Measurements from ENCODE around the gene DCDC1. TPM values are rescaled to one million over a fixed set of nuclear protein-coding genes. Genes with fewer than 3 reads are reported as not detected.

The DCDC1 gene
- total RNA-seq, 5 donors from 2014 or later (not counting 1 experiment from before 2014, with no cell fraction given): 0.09 to 1.0 (median 0.22) TPM; not detected in 1

DNA sequence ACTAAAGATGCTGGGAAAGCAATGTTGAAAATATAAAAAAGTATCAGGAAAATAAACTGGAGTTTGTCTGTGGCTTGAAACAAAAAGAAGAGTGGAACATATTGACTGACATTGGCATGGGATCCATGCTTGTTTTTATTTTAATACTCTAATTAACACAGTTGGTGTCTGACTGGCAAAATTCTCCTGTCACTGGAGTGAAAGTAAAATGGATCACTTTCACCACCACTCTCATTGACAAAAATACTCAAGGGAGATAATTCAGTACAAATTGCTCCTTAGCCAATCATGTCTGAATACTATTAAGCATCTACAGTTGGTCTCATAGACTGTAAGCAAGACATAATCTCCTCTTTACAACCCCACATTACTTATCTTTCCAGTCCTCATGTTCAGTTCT, 101.8 kb downstream of the DCDC1 start:
- H3K4me1 ChIP-seq (ENCODE audit: control insufficient read depth in 1 of 2, extremely low read depth in 1 of 2, insufficient read depth in 2 of 2, low read length in 2 of 2): no peaks in the 10 kb centered on the region
- DNase-seq (no peak), ATAC-seq (replicated peaks in 1 of 4) (no peak)
- H3K36me3 Mint-ChIP-seq: no peaks in the 10 kb centered on the region
- ChIA-PET CTCF (no interaction called here), POLR2A (no interaction called here)
- H3K4me3 ChIP-seq (ENCODE audit: control insufficient read depth in 1 of 2, extremely low read depth in 1 of 2, low read length in 1 of 2): no peak overlapping the region
- H3K4me1 Mint-ChIP-seq: no peaks in the 10 kb centered on the region
- H3K27ac ChIP-seq (ENCODE audit: low read length): no peak overlapping the region
- no peak overlapping the region for H3K27ac Mint-ChIP-seq
- peaks cover 6 to 12% (median 11%) of the 10 kb centered on the region in 3 donors for H3K9me3 Mint-ChIP-seq
- no peaks in the 10 kb centered on the region for H3K9me3 ChIP-seq
- no peak overlapping the region for H3K4me3 Mint-ChIP-seq
- H3K27me3 Mint-ChIP-seq: peaks cover 0 to 10% of the 10 kb centered on the region in 2 donors
- H3K36me3 ChIP-seq (ENCODE audit: control insufficient read depth in 2 of 2, extremely low read depth in 1 of 2, insufficient read depth in 1 of 2, low read length in 1 of 2): no peaks in the 10 kb centered on the region
- no peaks in the 10 kb centered on the region for H3K27me3 ChIP-seq (replicated peaks in 1 of 2; ENCODE audit: control insufficient read depth in 2 of 2, extremely low read depth in 1 of 2, insufficient read depth in 2 of 2, low read length in 1 of 2)

GRCh38 chr11:31264834-31265233, 104.7 kb downstream of the DCDC1 start:
- Mint-ChIP-seq H3K27ac (no peak overlapping the region), H3K4me3 (no peak overlapping the region), H3K9me3 (no peaks in the 10 kb centered on the region), H3K36me3 (no peaks in the 10 kb centered on the region), H3K4me1 (no peaks in the 10 kb centered on the region), H3K27me3 (peaks cover 0 to 8% of the 10 kb centered on the region in 2 donors)
- H3K4me3 ChIP-seq (ENCODE audit: control insufficient read depth in 1 of 2, extremely low read depth in 1 of 2, low read length in 1 of 2): no peak overlapping the region
- DNase-seq: no peak
- CTCF ChIA-PET: no interaction called here
- H3K36me3 ChIP-seq (ENCODE audit: control insufficient read depth in 2 of 2, extremely low read depth in 1 of 2, insufficient read depth in 1 of 2, low read length in 1 of 2): no peaks in the 10 kb centered on the region
- ATAC-seq (replicated peaks in 1 of 4): no peak
- no peak overlapping the region for H3K27ac ChIP-seq (ENCODE audit: low read length)
- POLR2A ChIA-PET: no interaction called here
- H3K4me1 ChIP-seq (ENCODE audit: control insufficient read depth in 1 of 2, extremely low read depth in 1 of 2, insufficient read depth in 2 of 2, low read length in 2 of 2): no peaks in the 10 kb centered on the region
- no peaks in the 10 kb centered on the region for H3K27me3 ChIP-seq (replicated peaks in 1 of 2; ENCODE audit: control insufficient read depth in 2 of 2, extremely low read depth in 1 of 2, insufficient read depth in 2 of 2, low read length in 1 of 2)
- WGBS (ENCODE audit: insufficient coverage): no CpG with 5 or more reads among the region's 1 CpG
- no peaks in the 10 kb centered on the region for H3K9me3 ChIP-seq

- no peak overlapping the region for H3K27ac ChIP-seq (ENCODE audit: low read length)
- H3K4me3 ChIP-seq (ENCODE audit: control insufficient read depth in 1 of 2, extremely low read depth in 1 of 2, low read length in 1 of 2): no peak overlapping the region
- H3K27me3 ChIP-seq (replicated peaks in 1 of 2; ENCODE audit: control insufficient read depth in 2 of 2, extremely low read depth in 1 of 2, insufficient read depth in 2 of 2, low read length in 1 of 2): no peaks in the 10 kb centered on the region
- no peaks in the 10 kb centered on the region for H3K4me1 ChIP-seq (ENCODE audit: control insufficient read depth in 1 of 2, extremely low read depth in 1 of 2, insufficient read depth in 2 of 2, low read length in 2 of 2)
- no peaks in the 10 kb centered on the region for H3K9me3 ChIP-seq
- no peaks in the 10 kb centered on the region for H3K9me3 Mint-ChIP-seq
- no CpG with 5 or more reads among the region's 5 CpGs for WGBS (ENCODE audit: insufficient coverage)
- H3K27me3 Mint-ChIP-seq: peaks cover 0 to 8% of the 10 kb centered on the region in 2 donors
- ATAC-seq (replicated peaks in 1 of 4) (no peak), DNase-seq (no peak)
- CTCF ChIA-PET: no interaction called here
- no peaks in the 10 kb centered on the region for H3K36me3 ChIP-seq (ENCODE audit: control insufficient read depth in 2 of 2, extremely low read depth in 1 of 2, insufficient read depth in 1 of 2, low read length in 1 of 2)
- no peak overlapping the region for H3K4me3 Mint-ChIP-seq
- POLR2A ChIA-PET: no interaction called here
- no peaks in the 10 kb centered on the region for H3K4me1 Mint-ChIP-seq
- H3K27ac Mint-ChIP-seq: no peak overlapping the region
- no peaks in the 10 kb centered on the region for H3K36me3 Mint-ChIP-seq
Measured at GRCh38 chr11:31262761-31263160, 106.8 kb downstream of the DCDC1 start.

DNA sequence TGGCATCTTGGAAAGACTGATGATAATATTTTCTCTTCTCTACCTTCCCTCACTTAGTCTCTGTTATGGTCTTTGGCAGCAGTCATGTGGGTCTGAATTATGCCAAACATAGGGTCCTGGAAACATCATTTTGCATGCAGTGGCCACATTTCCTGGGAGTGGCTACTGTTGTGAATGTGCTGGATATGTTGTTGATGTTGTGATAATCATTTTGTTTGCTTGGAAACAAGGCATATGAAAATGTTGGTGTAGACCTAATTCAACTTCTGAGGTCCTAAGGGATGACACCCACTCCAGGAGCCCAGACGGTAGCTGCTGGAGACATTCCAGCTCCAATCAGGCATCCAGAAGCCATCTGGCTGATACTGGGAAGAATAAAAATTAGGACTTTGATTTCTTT, 109.7 kb downstream of the DCDC1 start:
- Histone ChIP-seq H3K4me3 (ENCODE audit: control insufficient read depth in 1 of 2, extremely low read depth in 1 of 2, low read length in 1 of 2) (no peak overlapping the region), H3K27me3 (replicated peaks in 1 of 2; ENCODE audit: control insufficient read depth in 2 of 2, extremely low read depth in 1 of 2, insufficient read depth in 2 of 2, low read length in 1 of 2) (no peaks in the 10 kb centered on the region), H3K9me3 (no peaks in the 10 kb centered on the region), H3K4me1 (ENCODE audit: control insufficient read depth in 1 of 2, extremely low read depth in 1 of 2, insufficient read depth in 2 of 2, low read length in 2 of 2) (no peaks in the 10 kb centered on the region), H3K27ac (ENCODE audit: low read length) (no peak overlapping the region), H3K36me3 (ENCODE audit: control insufficient read depth in 2 of 2, extremely low read depth in 1 of 2, insufficient read depth in 1 of 2, low read length in 1 of 2) (no peaks in the 10 kb centered on the region)
- H3K4me1 Mint-ChIP-seq: no peaks in the 10 kb centered on the region
- ATAC-seq (replicated peaks in 1 of 4) (no peak), DNase-seq (no peak)
- H3K4me3 Mint-ChIP-seq: no peak overlapping the region
- CTCF ChIA-PET: interaction anchor here in 1 of 2 donors (0.5 kb wide), 1 partner anchor 9 kb away, joined by 3 read pairs; no protein-coding TSS in a partner anchor
- no peaks in the 10 kb centered on the region for H3K9me3 Mint-ChIP-seq
- POLR2A ChIA-PET: interaction anchor here in 1 of 2 donors (0.7 kb wide), 1 partner anchor 119 kb away, joined by 4 read pairs; no protein-coding TSS in a partner anchor
- no peak overlapping the region for H3K27ac Mint-ChIP-seq
- H3K36me3 Mint-ChIP-seq: no peaks in the 10 kb centered on the region
- H3K27me3 Mint-ChIP-seq: peaks cover 0 to 15% of the 10 kb centered on the region in 2 donors
- WGBS (ENCODE audit: insufficient coverage): 100% methylated on average over 1 of the region's 1 CpG

DNA sequence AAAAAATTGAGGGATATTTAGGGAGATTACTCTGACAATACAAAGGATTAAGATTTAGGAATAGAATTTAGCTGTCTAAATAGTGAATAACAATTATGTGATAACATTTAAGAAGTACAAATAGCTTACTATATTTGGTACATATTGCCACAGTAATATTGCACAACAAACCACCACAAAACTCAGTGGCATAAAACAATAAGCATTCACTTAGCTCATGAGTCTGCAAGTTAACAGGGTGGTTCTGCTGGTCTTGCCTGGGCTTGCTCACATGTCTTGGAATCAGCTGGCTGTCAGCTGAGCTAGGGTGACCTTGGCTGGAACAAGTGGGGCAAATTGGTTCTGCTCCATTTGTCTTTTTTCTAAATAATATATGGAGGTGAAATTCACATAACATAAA, 115.1 kb downstream of the DCDC1 start:
- no peak overlapping the region for H3K4me3 Mint-ChIP-seq
- H3K27me3 ChIP-seq (replicated peaks in 1 of 2; ENCODE audit: control insufficient read depth in 2 of 2, extremely low read depth in 1 of 2, insufficient read depth in 2 of 2, low read length in 1 of 2): no peaks in the 10 kb centered on the region

DNA sequence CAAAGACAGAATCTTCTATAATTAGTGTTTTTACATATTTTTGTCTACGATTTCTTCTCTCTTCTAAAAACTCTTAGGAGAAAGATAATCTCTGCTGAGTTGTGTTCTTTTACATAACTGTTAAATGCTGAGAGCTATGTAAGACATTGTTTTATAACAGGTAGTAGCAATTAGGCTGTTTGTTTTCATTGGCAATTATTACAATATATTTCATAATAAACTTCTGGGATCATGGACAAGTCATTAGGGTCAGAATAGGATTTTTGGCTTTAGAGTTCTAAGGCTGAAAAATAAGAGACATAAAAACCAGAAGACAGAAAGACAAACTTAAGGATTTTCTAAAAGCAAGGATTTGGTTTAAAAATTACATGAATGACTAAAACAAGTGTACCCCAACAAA, 120.8 kb downstream of the DCDC1 start:
- Histone ChIP-seq H3K4me3 (ENCODE audit: control insufficient read depth in 1 of 2, extremely low read depth in 1 of 2, low read length in 1 of 2) (no peak overlapping the region), H3K9me3 (no peaks in the 10 kb centered on the region), H3K27ac (ENCODE audit: low read length) (no peak overlapping the region), H3K36me3 (ENCODE audit: control insufficient read depth in 2 of 2, extremely low read depth in 1 of 2, insufficient read depth in 1 of 2, low read length in 1 of 2) (no peaks in the 10 kb centered on the region), H3K4me1 (ENCODE audit: control insufficient read depth in 1 of 2, extremely low read depth in 1 of 2, insufficient read depth in 2 of 2, low read length in 2 of 2) (no peaks in the 10 kb centered on the region), H3K27me3 (replicated peaks in 1 of 2; ENCODE audit: control insufficient read depth in 2 of 2, extremely low read depth in 1 of 2, insufficient read depth in 2 of 2, low read length in 1 of 2) (no peaks in the 10 kb centered on the region)
- Mint-ChIP-seq H3K4me3 (no peak overlapping the region), H3K27me3 (peaks cover 0 to 11% of the 10 kb centered on the region in 2 donors), H3K36me3 (no peaks in the 10 kb centered on the region), H3K4me1 (no peaks in the 10 kb centered on the region), H3K9me3 (no peaks in the 10 kb centered on the region), H3K27ac (no peak overlapping the region)
- CTCF ChIA-PET: no interaction called here
- POLR2A ChIA-PET: no interaction called here
- no peak for ATAC-seq (replicated peaks in 1 of 4)
- DNase-seq: no peak
- WGBS (ENCODE audit: insufficient coverage): no CpG with 5 or more reads among the region's 1 CpG

More for the DNA sequence above, 115.1 kb downstream of the DCDC1 start:
- H3K9me3 Mint-ChIP-seq: no peaks in the 10 kb centered on the region
- no peak overlapping the region for H3K4me3 ChIP-seq (ENCODE audit: control insufficient read depth in 1 of 2, extremely low read depth in 1 of 2, low read length in 1 of 2)
- no peaks in the 10 kb centered on the region for H3K9me3 ChIP-seq
- H3K36me3 ChIP-seq (ENCODE audit: control insufficient read depth in 2 of 2, extremely low read depth in 1 of 2, insufficient read depth in 1 of 2, low read length in 1 of 2): no peaks in the 10 kb centered on the region
- ATAC-seq (replicated peaks in 1 of 4) (no peak), DNase-seq (no peak)
- H3K4me1 Mint-ChIP-seq: no peaks in the 10 kb centered on the region
- no peak overlapping the region for H3K27ac ChIP-seq (ENCODE audit: low read length)
- no peaks in the 10 kb centered on the region for H3K36me3 Mint-ChIP-seq
- H3K27ac Mint-ChIP-seq: no peak overlapping the region
- no peaks in the 10 kb centered on the region for H3K4me1 ChIP-seq (ENCODE audit: control insufficient read depth in 1 of 2, extremely low read depth in 1 of 2, insufficient read depth in 2 of 2, low read length in 2 of 2)
- CTCF ChIA-PET: no interaction called here
- H3K27me3 Mint-ChIP-seq: peaks cover 0 to 16% of the 10 kb centered on the region in 2 donors
- POLR2A ChIA-PET: no interaction called here

DNA sequence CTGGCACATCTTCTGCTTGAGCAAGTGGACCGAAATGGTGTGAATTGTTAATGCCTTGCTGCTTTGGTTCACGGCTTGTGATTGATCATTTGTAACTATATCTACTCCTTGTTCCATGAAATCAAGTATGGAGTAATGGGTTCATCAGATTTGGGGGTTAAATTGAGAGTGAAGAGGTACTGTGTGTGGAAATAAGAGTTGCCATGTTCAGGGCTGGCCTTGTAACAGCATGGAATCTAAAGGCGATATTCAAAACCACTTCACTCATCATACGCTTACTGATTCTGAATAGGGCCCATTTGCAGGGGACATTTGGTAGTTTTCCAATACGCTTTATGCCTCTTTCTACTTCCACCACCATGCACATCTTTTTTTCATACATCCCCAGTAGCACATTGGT, 122.2 kb downstream of the DCDC1 start:
- POLR2A ChIA-PET: no interaction called here
- Mint-ChIP-seq H3K27ac (no peak overlapping the region), H3K36me3 (no peaks in the 10 kb centered on the region), H3K27me3 (peaks cover 0 to 11% of the 10 kb centered on the region in 2 donors), H3K4me3 (no peak overlapping the region), H3K9me3 (no peaks in the 10 kb centered on the region), H3K4me1 (no peaks in the 10 kb centered on the region)
- no peak overlapping the region for H3K27ac ChIP-seq (ENCODE audit: low read length)
- ATAC-seq (replicated peaks in 1 of 4) (no peak), DNase-seq (no peak)
- CTCF ChIA-PET: no interaction called here
- H3K36me3 ChIP-seq (ENCODE audit: control insufficient read depth in 2 of 2, extremely low read depth in 1 of 2, insufficient read depth in 1 of 2, low read length in 1 of 2): no peaks in the 10 kb centered on the region
- no peak overlapping the region for H3K4me3 ChIP-seq (ENCODE audit: control insufficient read depth in 1 of 2, extremely low read depth in 1 of 2, low read length in 1 of 2)
- H3K27me3 ChIP-seq (replicated peaks in 1 of 2; ENCODE audit: control insufficient read depth in 2 of 2, extremely low read depth in 1 of 2, insufficient read depth in 2 of 2, low read length in 1 of 2): no peaks in the 10 kb centered on the region
- no peaks in the 10 kb centered on the region for H3K4me1 ChIP-seq (ENCODE audit: control insufficient read depth in 1 of 2, extremely low read depth in 1 of 2, insufficient read depth in 2 of 2, low read length in 2 of 2)
- WGBS (ENCODE audit: insufficient coverage): 100% methylated on average over 3 of the region's 5 CpGs
- no peaks in the 10 kb centered on the region for H3K9me3 ChIP-seq
